ENCODE data around the gene CHIT1.

- TF ChIP-seq POLR2AphosphoS5 (IDR thresholded peaks at IDR 0.05; ENCODE audit: low read depth, low read length) (no peak), CTCF (IDR thresholded peaks at IDR 0.05) (no peak), REST (IDR thresholded peaks at IDR 0.05; ENCODE audit: insufficient read depth in 1 of 2, low read depth in 2 of 2, low read length in 1 of 2) (no peak), TCF7L2 (IDR thresholded peaks at IDR 0.05; ENCODE audit: low read depth, low read length) (no peak), SIN3A (IDR thresholded peaks at IDR 0.05; ENCODE audit: borderline replicate concordance, insufficient read depth, low read depth, low read length) (no peak)
Measured at GRCh38 chr1:203199481-203199815, 30.0 kb downstream of the CHIT1 start.

Data from Panc1 (cell line).